Activated T-cell treated with anti-CD3 and anti-CD28 coated beads for 24 hours (primary cell): ENCODE results near the gene HERC3.

Experiments
- DNase-seq: peaks from one replicate; pipeline ENCODE4 v3.0.0-alpha.2; 2020; ENCODE audit warnings: low read depth

Gene HERC3

GRCh38 chr4:88660446-88661294, 68.4 kb downstream of the HERC3 start:
- no peak for DNase-seq

GRCh38 chr4:88661739-88662138, 69.5 kb downstream of the HERC3 start:
- no peak for DNase-seq

- no peak for DNase-seq
Observed at GRCh38 chr4:88672987-88673386, 80.7 kb downstream of the HERC3 start.

- no peak for DNase-seq
Observed at GRCh38 chr4:88673886-88674285, 81.6 kb downstream of the HERC3 start.

- no peak for DNase-seq
Observed at GRCh38 chr4:88674565-88674964, 82.3 kb downstream of the HERC3 start.

GRCh38 chr4:88674979-88675378, 82.7 kb downstream of the HERC3 start:
- DNase-seq: no peak

GRCh38 chr4:88675543-88675942, 83.3 kb downstream of the HERC3 start:
- DNase-seq: no peak

- DNase-seq: no peak
Observed at GRCh38 chr4:88681209-88681608, 88.9 kb downstream of the HERC3 start.

- DNase-seq: no peak
Observed at GRCh38 chr4:88690355-88690754, 98.1 kb downstream of the HERC3 start.

- no peak for DNase-seq
Observed at GRCh38 chr4:88693792-88694191, 101.5 kb downstream of the HERC3 start.

GRCh38 chr4:88696630-88697029, 104.3 kb downstream of the HERC3 start:
- DNase-seq: no peak

GRCh38 chr4:88697141-88697540, 104.9 kb downstream of the HERC3 start:
- no peak for DNase-seq

- peak; percentile 46 for DNase-seq
Observed at GRCh38 chr4:88697588-88698329, 105.5 kb downstream of the HERC3 start, which contains the start of gene NAP1L5. NAP1L5 (minus strand) TSS chr4:88697829; CDS start chr4:88697754, 75 bp downstream.

- no peak for DNase-seq
Observed at GRCh38 chr4:88698519-88698918, 106.2 kb downstream of the HERC3 start.

- DNase-seq: no peak
Observed at GRCh38 chr4:88702782-88703181, 110.5 kb downstream of the HERC3 start.

- no peak for DNase-seq
Observed at GRCh38 chr4:88705223-88705622, 112.9 kb downstream of the HERC3 start.

GRCh38 chr4:88705805-88706492, 113.7 kb downstream of the HERC3 start:
- no peak for DNase-seq

- no peak for DNase-seq
Observed at GRCh38 chr4:88706574-88706973, 114.3 kb downstream of the HERC3 start.

- DNase-seq: no peak
Observed at GRCh38 chr4:88709989-88710388, 117.7 kb downstream of the HERC3 start.

- no peak for DNase-seq
Observed at GRCh38 chr4:88713782-88714181, 121.5 kb downstream of the HERC3 start.

GRCh38 chr4:88718098-88718497, 125.8 kb downstream of the HERC3 start:
- no peak for DNase-seq

GRCh38 chr4:88719381-88719780, 127.1 kb downstream of the HERC3 start:
- DNase-seq: no peak
